Measurements from ENCODE around the gene F2RL2. TPM values are rescaled to one million over a fixed set of nuclear protein-coding genes. Genes with fewer than 3 reads are reported as not detected.

Gene F2RL2
- total RNA-seq, 1 experiment from 2014 or later = 0.11 TPM

DNA sequence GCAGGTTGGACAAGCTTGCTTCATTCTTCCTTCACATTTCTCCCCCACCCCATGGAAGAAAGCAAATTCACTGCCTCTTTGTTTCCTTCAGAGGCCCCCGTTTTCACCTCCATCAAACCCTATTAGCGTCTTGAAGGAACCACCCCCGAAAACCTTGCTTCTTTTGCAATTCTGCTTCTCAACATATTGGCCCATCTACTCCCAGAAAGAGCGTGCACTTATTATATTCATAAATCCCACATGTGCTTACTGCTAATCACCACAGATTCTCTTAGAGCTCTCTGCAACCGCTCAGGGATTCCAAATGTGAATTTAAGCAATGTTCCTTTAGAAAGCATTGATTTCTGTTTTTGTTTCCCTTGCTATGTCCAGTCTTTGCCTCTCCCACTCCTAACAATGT is 1.1 kb downstream of the F2RL2 start:
- H3F3A ChIP-seq (ENCODE audit: low read length, unreplicated experiment) = no peaks in the 10 kb centered on the region
- no peaks in the 10 kb centered on the region for H3K9me2 ChIP-seq (replicated peaks; ENCODE audit: low read length)
- H3K4me2 ChIP-seq (ENCODE audit: low read length) = no peak overlapping the region
- TF ChIP-seq, protein P1, sequence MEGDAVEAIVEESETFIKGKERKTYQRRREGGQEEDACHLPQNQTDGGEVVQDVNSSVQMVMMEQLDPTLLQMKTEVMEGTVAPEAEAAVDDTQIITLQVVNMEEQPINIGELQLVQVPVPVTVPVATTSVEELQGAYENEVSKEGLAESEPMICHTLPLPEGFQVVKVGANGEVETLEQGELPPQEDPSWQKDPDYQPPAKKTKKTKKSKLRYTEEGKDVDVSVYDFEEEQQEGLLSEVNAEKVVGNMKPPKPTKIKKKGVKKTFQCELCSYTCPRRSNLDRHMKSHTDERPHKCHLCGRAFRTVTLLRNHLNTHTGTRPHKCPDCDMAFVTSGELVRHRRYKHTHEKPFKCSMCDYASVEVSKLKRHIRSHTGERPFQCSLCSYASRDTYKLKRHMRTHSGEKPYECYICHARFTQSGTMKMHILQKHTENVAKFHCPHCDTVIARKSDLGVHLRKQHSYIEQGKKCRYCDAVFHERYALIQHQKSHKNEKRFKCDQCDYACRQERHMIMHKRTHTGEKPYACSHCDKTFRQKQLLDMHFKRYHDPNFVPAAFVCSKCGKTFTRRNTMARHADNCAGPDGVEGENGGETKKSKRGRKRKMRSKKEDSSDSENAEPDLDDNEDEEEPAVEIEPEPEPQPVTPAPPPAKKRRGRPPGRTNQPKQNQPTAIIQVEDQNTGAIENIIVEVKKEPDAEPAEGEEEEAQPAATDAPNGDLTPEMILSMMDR (conservative IDR thresholded peaks at IDR 0.05; ENCODE audit: low read depth, low read length) = no peak
- TF ChIP-seq EZH2phosphoT487 (IDR thresholded peaks at IDR 0.05; ENCODE audit: borderline replicate concordance, low read length) = no peak
- POLR2A ChIA-PET (ENCODE audit: unreplicated experiment) = no interaction called here
- intact Hi-C loops (cut with micrococcal nuclease) = no loop called here
- H3K79me2 ChIP-seq (ENCODE audit: low read length) = no peaks in the 10 kb centered on the region
- DNase-seq = no peak
- H3K9me3 ChIP-seq (ENCODE audit: low read length) = no peaks in the 10 kb centered on the region
- no peak overlapping the region for H3K9ac ChIP-seq (ENCODE audit: low read length)
- no peaks in the 10 kb centered on the region for H4K20me1 ChIP-seq (ENCODE audit: low read length)
- H3K36me3 ChIP-seq (ENCODE audit: low read depth, low read length) = no peaks in the 10 kb centered on the region
- no peaks in the 10 kb centered on the region for H3K4me1 ChIP-seq (ENCODE audit: insufficient read depth, low read length)
- no peaks in the 10 kb centered on the region for H3K27me3 ChIP-seq (ENCODE audit: low read length)
- no peak overlapping the region for H3K4me3 ChIP-seq (ENCODE audit: low read length)
- ATAC-seq = no peak
- no peak overlapping the region for H2AFZ ChIP-seq (ENCODE audit: low read length)
- CTCF ChIA-PET = no interaction called here
- H3K27ac ChIP-seq (ENCODE audit: low read length) = no peak overlapping the region
- BruUV-seq (replicated peaks) = no TSS peak

DNA sequence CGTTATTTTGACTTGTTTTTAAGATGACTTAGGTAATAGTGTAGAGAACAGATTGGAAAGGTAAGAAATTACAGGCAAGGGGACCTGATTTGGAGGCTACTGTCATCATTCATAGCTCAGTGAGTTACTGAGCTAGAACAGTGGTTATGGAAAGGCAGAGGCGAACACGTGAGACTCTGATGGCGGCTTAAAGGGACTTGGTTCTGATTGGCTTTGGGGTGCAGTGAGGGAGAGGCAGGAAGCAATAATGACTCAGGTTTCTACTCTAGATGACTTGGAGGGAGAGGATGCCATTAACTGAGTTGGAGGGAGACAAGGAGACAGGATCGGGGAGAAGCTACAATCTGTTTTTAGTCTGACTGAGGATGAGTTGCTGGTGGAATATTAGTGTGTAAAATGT is 3.0 kb downstream of the F2RL2 start:
- H3K4me2 ChIP-seq (ENCODE audit: low read length) = no peak overlapping the region
- no TSS peak for BruUV-seq (replicated peaks)
- no peaks in the 10 kb centered on the region for H3K9me2 ChIP-seq (replicated peaks; ENCODE audit: low read length)
- H3K79me2 ChIP-seq (ENCODE audit: low read length) = no peaks in the 10 kb centered on the region
- ChIA-PET POLR2A (ENCODE audit: unreplicated experiment) (no interaction called here), CTCF (no interaction called here)
- TF ChIP-seq, protein P1 (conservative IDR thresholded peaks at IDR 0.05; ENCODE audit: low read depth, low read length) = no peak
- H3K4me1 ChIP-seq (ENCODE audit: insufficient read depth, low read length) = no peaks in the 10 kb centered on the region
- H3K9me3 ChIP-seq (ENCODE audit: low read length) = no peaks in the 10 kb centered on the region
- no peak overlapping the region for H2AFZ ChIP-seq (ENCODE audit: low read length)
- no peak for DNase-seq
- no peak overlapping the region for H3K9ac ChIP-seq (ENCODE audit: low read length)
- H4K20me1 ChIP-seq (ENCODE audit: low read length) = no peaks in the 10 kb centered on the region
- no peak overlapping the region for H3K27ac ChIP-seq (ENCODE audit: low read length)
- no peaks in the 10 kb centered on the region for H3K27me3 ChIP-seq (ENCODE audit: low read length)
- H3F3A ChIP-seq (ENCODE audit: low read length, unreplicated experiment) = no peaks in the 10 kb centered on the region
- intact Hi-C loops (cut with micrococcal nuclease) = no loop called here
- ATAC-seq = no peak
- no peaks in the 10 kb centered on the region for H3K36me3 ChIP-seq (ENCODE audit: low read depth, low read length)
- H3K4me3 ChIP-seq (ENCODE audit: low read length) = no peak overlapping the region

DNA sequence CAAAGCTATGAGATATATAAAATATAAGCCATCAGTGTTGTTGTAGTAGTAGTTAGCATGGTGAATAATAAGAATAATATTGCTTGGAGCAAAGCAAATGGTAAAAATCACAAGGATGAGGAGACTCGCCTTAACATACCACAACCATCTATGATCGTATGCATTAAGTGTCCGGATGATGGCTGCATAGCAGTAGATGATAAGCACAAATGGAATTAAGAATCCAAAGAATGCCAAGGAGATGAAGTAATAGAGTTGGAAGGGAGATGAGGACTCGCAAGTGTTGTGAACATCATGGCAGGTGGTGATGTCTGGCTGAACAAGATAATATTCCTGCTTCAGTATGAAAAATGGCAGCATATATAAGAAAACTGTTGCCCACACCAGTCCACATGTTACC is 5.5 kb downstream of the F2RL2 start:
- intact Hi-C loops (cut with micrococcal nuclease) = no loop called here
- no TSS peak for BruUV-seq (replicated peaks)
- no peaks in the 10 kb centered on the region for H3K79me2 ChIP-seq (ENCODE audit: low read length)
- H3K27me3 ChIP-seq (ENCODE audit: low read length) = no peaks in the 10 kb centered on the region
- no peaks in the 10 kb centered on the region for H3K9me2 ChIP-seq (replicated peaks; ENCODE audit: low read length)
- no peak overlapping the region for H2AFZ ChIP-seq (ENCODE audit: low read length)
- no peaks in the 10 kb centered on the region for H3K9me3 ChIP-seq (ENCODE audit: low read length)
- H3K4me3 ChIP-seq (ENCODE audit: low read length) = no peak overlapping the region
- no peaks in the 10 kb centered on the region for H3F3A ChIP-seq (ENCODE audit: low read length, unreplicated experiment)
- H3K9ac ChIP-seq (ENCODE audit: low read length) = no peak overlapping the region
- no peak overlapping the region for H3K4me2 ChIP-seq (ENCODE audit: low read length)
- no peak overlapping the region for H3K27ac ChIP-seq (ENCODE audit: low read length)
- CTCF ChIA-PET = no interaction called here
- H3K4me1 ChIP-seq (ENCODE audit: insufficient read depth, low read length) = no peaks in the 10 kb centered on the region
- no peaks in the 10 kb centered on the region for H3K36me3 ChIP-seq (ENCODE audit: low read depth, low read length)
- ATAC-seq (no peak), DNase-seq (no peak)
- no peaks in the 10 kb centered on the region for H4K20me1 ChIP-seq (ENCODE audit: low read length)
- TF ChIP-seq, protein P1 (conservative IDR thresholded peaks at IDR 0.05; ENCODE audit: low read depth, low read length) = no peak
- TF ChIP-seq EZH2phosphoT487 (IDR thresholded peaks at IDR 0.05; ENCODE audit: borderline replicate concordance, low read length) = no peak
- no peak for TF ChIP-seq EZH2 (IDR thresholded peaks at IDR 0.05; ENCODE audit: low read length, unreplicated experiment)
- POLR2A ChIA-PET (ENCODE audit: unreplicated experiment) = no interaction called here
